Left lobe of liver (tissue), 2 donors: ENCODE data around the gene TMPRSS12. TPM values are rescaled to one million over a fixed set of nuclear protein-coding genes. Genes with fewer than 3 reads are reported as not detected.
"Not testable (repeated sequence)": the region's sequence is repeated elsewhere in the genome, so short reads cannot be mapped to it uniquely, and the experiment has no call there.

Source experiments
- ATAC-seq: fragments of 200-7000 bp; cut with Tn5 transposase; one replicate; pipeline ENCODE4 v1.9.1; 2020; ENCODE audit warnings: mild to moderate bottlenecking, moderate library complexity
- DNase-seq: peaks from one replicate; pipeline ENCODE4 v3.0.0-alpha.2; 2020; ENCODE audit warnings: low spot score
- total RNA-seq: library from RNA; stranded (reverse); gene quantifications from one replicate; pipeline ENCODE4 v1.2.1, GENCODE V29; 2021
- donor health status: DM: no; HTN: no; CAD: no; lungs with moderate emphysema.
- donor health status: DM: no; HTN: yes; CAD: no.

Gene TMPRSS12
- total RNA-seq: not detected

- peak; percentile 87 for ATAC-seq
These were observed at the start of gene TMPRSS12 for GRCh38 chr12:50842637-50843493. TSS of gene TMPRSS12 (plus strand) at chr12:50842926. CDS start at chr12:50842965, 39 bp downstream.

DNA sequence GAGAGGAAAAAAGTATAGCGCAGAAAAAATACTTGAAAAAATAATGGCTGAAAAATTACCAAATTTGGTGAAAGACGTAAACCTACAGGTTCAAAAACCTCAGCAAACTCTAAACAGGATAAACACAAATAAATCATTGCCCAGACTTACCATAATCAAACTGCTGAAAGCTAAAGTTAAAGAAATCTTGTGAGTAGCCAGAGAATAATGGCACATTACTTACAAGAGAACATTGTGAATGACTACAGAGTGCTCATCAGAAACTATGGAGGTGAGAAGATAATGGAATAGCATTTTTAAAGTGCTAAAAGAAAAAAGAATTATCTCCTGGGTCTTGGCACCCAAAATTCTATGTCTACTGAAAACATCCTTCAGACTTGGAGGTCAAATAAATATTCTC lies 42.8 kb upstream of the TMPRSS12 start:
- DNase-seq: no peak
- ATAC-seq: no peak

More at GRCh38 chr12:50842637-50843493, at the start of gene TMPRSS12:
- DNase-seq: peak; percentile 55

GRCh38 chr12:50803230-50803875 lies 39.4 kb upstream of the TMPRSS12 start:
- no peak for DNase-seq
- ATAC-seq: no peak

DNA sequence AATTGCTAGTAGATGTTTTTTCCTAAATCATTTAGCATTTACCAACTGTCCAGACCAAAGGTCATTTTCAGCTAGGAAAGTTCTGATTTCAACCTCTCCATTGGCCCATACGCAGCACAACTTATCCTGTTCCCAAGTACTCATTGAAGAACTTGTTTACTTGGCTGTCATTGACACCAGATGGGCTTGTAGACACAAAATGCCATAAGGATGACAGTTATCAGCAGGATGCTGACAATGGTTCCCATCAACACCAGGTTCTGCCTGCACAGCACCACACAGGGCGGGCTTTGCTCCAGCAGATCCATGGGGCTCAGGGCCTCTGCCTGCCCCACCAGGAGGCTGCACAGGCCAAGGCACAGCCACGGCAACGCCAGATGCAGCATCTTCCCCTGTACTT lies 36.5 kb upstream of the TMPRSS12 start:
- ATAC-seq (peak; percentile 30), DNase-seq (no peak)

- not testable (repeated sequence) for DNase-seq, ATAC-seq
These were observed 33.6 kb upstream of the TMPRSS12 start for GRCh38 chr12:50809131-50809530.

DNA sequence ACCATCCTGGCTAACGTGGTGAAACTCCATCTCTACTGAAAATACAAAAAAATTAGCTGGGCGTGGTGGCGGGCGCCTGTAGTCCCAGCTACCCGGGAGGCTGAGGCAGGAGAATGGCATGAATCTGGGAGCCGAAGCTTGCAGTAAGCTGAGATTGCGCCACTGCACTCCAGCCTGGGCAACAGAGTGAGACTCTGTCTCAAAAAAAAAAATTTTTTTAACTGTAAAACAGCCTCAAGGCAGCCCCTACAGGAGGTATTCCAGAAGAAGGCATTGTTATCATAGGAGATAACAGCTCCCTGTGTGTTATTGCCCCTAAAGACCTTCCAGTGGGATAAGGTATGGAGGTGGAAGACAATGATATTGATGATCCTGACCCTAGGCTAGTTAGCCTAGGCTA lies 27.8 kb upstream of the TMPRSS12 start:
- not testable (repeated sequence) for DNase-seq, ATAC-seq

DNA sequence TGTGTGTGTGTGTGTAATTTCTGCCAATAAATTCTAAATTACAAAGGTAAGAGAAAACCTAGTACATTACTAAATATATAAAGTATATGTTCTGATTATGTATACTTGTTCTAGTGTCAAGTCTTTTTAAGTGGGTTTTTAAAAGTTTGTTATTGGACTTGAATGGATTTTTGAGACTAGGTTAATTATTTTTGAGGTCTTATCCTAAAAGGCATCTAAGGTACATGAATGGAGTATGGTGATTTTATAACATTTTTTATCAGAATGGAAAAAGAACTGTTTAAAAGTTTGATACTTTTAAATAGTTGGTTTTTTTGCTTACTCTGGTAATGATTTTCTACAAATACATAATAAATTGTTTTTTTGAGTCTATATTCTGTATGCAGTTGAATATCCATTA lies 22.5 kb upstream of the TMPRSS12 start:
- no peak for DNase-seq
- ATAC-seq: no peak

DNA sequence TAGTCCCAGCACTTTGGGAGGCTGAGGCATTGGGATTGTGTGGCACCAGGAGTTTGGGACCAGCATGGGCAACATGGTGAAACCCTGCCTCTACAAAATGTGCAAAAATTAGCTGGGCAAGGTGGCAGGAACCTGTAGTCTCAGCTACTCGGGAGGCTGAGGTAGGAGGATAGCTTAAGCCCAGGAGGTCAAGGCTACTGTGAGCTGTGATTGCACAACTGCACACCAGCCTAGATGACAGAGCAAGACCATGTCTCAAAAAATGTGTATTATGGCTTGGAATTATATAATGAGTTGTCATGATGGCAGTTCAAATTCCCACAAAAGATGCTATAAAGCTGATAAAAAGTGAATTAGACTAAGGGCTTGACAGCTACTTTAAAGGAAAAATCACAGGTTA lies 20.6 kb upstream of the TMPRSS12 start:
- DNase-seq (no peak), ATAC-seq (no peak)

GRCh38 chr12:50823724-50824123 lies 19.0 kb upstream of the TMPRSS12 start:
- peak; percentile 25 for ATAC-seq
- DNase-seq: not testable (repeated sequence)

DNA sequence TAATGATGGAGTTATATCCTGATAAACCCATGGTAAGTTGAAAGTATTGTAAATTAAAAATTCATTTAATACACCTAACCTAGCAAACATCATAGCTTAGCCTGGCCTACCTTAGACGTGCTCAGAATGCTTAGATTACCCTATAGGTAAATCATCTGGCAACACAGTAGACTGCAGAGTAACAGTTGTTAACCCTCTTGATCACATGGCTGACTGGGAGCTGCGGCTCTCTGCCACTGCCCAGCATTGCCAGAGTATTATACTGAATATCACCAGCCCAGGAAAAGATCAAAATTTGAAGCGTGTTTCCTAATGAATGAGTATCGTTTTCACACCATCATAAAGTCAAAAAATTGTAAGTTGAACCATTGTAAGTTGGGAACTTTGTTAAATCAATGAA lies 17.8 kb upstream of the TMPRSS12 start:
- peak; percentile 68 for ATAC-seq
- DNase-seq: no peak

GRCh38 chr12:50825372-50825838 lies 17.3 kb upstream of the TMPRSS12 start:
- ATAC-seq (peak; percentile 88), DNase-seq (no peak)

GRCh38 chr12:50828121-50828520 lies 14.6 kb upstream of the TMPRSS12 start:
- ATAC-seq: no peak

GRCh38 chr12:50828886-50829285 lies 13.8 kb upstream of the TMPRSS12 start:
- ATAC-seq (no peak), DNase-seq (no peak)

More at GRCh38 chr12:50828121-50828520, 14.6 kb upstream of the TMPRSS12 start:
- DNase-seq: no peak

DNA sequence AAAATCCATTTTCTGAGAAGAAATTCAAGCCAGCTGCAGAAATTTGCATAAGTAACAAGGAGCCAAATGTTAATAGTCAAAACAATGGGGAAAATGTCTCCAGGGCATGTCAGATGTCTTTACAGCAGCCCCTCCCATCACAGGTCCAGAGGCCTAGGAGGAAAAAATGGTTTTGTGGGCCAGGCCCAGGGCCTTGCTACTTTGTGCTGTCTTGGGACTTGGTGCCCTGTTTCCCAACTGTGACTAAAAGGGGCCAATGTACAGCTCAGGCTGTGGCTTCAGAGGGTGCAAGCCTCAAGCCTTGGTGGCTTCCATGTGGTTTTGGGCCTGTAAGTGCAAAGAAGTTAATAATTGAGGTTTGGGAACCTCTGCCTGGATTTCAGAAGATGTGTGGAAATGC lies 8.9 kb upstream of the TMPRSS12 start:
- not testable (repeated sequence) for DNase-seq, ATAC-seq

- DNase-seq (no peak), ATAC-seq (no peak)
These were observed 3.7 kb upstream of the TMPRSS12 start for GRCh38 chr12:50839042-50839441.

DNA sequence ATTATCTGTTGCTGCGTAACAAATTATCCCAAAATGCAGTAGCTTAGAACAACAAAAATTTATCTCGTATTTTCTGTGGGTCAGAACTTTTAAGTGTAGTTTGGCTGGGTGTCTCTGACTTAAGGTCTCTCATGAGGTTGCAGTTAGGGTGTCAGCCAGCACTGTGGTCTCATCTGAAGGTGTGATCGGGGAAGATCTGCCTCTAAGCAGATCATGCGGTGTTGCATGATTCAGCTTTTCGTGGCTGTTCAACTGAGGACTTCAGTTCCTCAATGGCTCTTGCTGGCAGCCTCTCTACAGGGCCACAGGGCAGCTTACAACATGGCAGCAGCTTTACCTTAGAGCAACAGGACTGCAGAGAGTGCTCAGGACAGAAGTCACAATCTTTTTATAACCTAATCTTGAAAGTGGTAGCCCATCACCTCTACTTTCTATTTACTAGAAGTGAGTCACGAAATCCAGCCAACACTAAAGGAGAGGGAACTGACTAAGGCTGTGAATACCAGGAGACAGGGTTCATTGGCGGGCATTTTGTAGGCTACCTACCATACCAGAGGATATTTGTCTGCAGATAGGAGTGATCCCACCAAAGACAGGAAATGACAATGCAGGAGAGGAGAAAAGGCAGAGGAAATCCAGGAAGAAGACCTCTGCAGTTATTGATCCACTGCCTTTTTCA lies 1.8 kb upstream of the TMPRSS12 start:
- ATAC-seq: no peak

DNA sequence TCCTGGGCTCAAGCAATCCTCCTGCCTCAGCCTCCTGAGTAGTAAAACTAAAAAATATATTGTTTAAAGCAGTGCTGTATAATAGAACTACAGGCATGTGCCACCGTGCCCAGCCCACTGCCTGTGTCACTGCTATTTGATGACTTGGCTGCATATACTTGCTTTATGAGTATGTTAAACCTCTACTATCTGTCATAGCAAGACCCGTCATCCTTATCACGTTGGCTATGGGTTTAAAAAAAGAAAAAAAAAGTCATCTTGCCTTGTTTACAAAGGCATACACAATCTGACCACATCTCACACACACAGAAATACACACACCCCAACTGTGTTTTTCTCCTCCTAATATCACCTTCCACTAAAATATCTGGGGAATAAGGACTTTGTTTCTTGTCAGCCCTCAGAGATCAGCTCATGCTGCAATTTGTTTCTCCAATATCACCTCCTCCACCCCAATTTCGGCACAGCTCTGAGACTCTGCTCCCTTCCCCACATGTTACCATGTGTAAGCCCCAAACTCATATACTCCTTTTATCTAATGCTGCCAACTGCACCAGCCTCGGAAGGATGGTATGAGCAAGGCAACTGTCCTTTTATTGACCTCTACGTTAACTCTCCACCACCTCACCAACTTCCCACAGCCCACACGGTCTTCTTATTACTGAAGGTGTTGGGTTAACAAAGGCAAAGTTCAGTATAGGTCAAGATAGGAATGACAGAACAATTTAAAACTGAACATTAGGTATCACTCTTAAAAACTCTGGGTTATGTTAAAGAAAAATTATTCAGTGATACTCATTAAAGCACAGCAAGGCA lies 802 bp upstream of the TMPRSS12 start:
- DNase-seq (no peak), ATAC-seq (no peak)

More for the DNA sequence above, 1.8 kb upstream of the TMPRSS12 start:
- DNase-seq: no peak

DNA sequence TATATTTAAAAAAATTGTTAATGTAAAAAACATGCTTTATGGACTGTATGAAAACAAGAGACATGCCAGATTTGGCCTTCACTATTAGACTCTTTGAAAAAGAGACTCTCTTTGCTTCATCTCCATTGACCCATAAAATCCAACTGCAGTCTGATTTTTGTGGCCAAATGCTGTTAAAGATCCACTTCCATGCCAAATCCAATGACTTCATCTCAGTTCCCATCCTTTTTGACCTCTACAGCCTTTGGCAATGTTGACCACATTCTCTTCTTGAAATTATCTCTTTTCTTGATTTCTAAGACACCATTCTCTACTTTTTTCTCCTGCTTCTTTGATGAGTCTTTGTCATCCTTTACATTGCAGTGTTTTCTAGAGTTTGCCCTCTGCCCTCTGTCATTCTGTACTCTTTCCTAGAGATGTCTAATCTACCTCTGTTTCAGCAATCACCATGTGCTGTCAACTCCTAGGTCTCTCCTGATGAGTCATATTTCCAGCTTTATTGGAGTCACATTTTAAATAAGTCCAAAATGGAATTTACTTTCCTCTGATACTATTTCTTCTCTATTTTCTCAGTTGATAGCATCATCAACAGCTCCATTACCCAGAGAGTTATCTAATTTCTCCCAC lies 2.4 kb downstream of the TMPRSS12 start:
- ATAC-seq (no peak), DNase-seq (no peak)

- DNase-seq (no peak), ATAC-seq (no peak)
These were observed 6.2 kb downstream of the TMPRSS12 start for GRCh38 chr12:50848963-50849362.

GRCh38 chr12:50855218-50855617 lies 12.5 kb downstream of the TMPRSS12 start:
- not testable (repeated sequence) for DNase-seq, ATAC-seq
